HFF-Myc (cell line): Measurements from ENCODE around the gene UNC13D.
A peak's percentile ranks its signal among the peaks of the same experiment; 100 is the strongest.
"Not testable (repeated sequence)": the region's sequence is repeated elsewhere in the genome, so short reads cannot be mapped to it uniquely, and the experiment has no call there.

ENCODE experiments used
- DNase-seq: peaks from one replicate; pipeline ENCODE4 v3.0.0-alpha.2; 2011; ENCODE audit warnings: low read depth; ENCODE audit errors: extremely low read depth
- H3K4me3 ChIP-seq: replicated peaks from 2 replicates; pipeline ENCODE4 v1.5.1; 2011; ENCODE audit warnings: low read depth, mild to moderate bottlenecking, control low read depth, low read length
- TF ChIP-seq, protein P1 (sequence below): IDR thresholded peaks from 2 replicates; pipeline ENCODE4 v1.5.1; 2012; ENCODE audit warnings: mild to moderate bottlenecking, low read depth, low read length, control low read depth; ENCODE audit errors: missing control alignments

Gene UNC13D

DNA sequence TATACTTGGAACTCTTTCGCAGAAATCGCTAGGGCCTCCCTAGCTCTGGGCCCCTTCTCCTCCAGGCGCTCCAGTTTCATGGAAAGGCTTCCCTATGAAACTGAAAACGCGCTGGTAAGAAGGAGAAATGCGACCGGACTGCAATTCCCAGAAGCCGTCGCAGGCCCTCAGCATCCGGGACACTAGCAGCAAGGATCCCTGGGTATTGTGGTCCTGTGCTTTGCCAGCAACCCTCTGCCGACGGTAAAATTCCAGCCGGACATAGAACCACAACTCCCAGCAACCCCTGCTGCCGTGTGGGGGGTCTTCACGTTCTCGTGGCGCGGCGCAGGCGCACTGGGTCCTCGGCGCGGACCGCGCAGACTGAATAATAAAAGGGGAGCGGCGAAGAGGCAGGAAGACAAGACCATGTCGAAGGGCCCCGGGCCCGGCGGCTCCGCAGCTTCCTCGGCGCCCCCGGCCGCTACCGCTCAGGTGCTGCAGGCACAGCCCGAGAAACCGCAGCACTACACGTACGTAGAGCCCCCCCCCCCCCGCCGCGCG is 59.7 kb downstream of the UNC13D start, which contains the start of gene UNK:
TSS of gene UNK (plus strand) at position 334 of the 543 bp plus-strand sequence. CDS start at position 409, 75 bp downstream.
- H3K4me3 ChIP-seq: peak within 1 kb of the TSS; percentile 64
- DNase-seq: peak; percentile 99
- TF ChIP-seq, protein P1, sequence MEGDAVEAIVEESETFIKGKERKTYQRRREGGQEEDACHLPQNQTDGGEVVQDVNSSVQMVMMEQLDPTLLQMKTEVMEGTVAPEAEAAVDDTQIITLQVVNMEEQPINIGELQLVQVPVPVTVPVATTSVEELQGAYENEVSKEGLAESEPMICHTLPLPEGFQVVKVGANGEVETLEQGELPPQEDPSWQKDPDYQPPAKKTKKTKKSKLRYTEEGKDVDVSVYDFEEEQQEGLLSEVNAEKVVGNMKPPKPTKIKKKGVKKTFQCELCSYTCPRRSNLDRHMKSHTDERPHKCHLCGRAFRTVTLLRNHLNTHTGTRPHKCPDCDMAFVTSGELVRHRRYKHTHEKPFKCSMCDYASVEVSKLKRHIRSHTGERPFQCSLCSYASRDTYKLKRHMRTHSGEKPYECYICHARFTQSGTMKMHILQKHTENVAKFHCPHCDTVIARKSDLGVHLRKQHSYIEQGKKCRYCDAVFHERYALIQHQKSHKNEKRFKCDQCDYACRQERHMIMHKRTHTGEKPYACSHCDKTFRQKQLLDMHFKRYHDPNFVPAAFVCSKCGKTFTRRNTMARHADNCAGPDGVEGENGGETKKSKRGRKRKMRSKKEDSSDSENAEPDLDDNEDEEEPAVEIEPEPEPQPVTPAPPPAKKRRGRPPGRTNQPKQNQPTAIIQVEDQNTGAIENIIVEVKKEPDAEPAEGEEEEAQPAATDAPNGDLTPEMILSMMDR: no peak

DNA sequence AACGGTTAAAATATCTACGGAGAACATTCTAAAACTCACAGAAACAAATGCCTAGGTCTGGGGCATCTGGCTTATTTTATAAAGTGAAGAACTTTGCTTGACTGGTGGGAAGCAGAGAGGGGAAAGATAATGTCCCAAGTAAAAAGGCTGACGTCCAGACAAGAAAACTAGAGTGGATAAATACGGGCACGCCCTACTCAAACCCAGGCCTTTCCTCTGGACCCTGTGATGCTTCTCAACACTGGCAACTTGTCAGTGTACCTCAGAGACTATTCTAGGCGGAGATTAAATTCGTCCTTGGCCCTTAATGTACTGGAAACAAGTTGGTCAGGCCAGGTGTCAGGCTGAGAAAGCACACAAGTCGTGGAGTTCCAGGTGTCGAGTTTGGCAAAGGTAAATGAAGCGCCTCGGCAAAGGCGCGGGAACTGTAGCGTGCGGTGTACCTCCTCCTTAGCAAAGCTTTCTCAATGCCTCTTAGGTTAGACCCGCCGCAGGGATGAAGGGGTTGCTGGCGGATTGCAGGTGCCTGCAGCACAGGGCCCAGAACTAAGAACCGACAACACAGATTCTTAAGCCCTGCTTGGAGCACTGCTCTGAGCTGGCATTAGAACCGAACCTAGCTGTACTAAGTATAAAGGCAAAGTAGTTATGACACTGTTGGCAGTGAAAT is 60.3 kb downstream of the UNC13D start:
- peak overlapping the region; percentile 64 for H3K4me3 ChIP-seq
- no peak for DNase-seq
- TF ChIP-seq, protein P1: no peak

DNA sequence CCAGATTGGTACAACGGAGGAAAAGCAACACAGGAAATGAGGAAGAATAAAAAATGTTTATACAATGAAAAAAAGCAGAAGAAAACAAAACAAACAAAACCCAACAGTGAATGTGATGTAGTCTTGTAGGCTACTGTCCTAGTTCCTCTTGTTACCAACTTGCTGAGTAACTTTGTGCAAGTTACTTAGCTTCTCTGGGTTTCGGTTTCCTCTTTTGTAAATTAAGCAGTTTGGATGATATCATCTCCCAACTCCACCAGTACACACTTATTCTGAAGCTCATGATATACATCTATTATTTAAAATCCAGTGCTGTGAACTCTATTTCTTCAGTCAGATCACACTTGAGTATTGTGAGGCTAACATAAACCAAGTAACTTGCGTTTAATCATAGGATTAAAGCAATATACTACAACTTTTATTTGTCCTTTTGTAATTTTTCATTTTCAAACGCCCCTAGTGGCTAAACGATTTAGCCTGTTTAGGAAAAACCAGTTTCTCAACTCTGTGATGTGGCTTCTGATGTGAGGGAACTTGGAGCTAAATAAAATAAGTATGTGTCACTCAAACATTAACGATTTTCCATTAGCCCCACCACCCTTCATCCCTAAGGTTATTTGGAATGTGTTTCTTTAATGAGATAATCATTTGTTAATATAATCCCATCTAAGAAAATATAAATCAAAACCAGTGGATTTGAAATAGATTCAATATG is 61.0 kb downstream of the UNC13D start:
- TF ChIP-seq, protein P1: peak; percentile 63
- no peak for DNase-seq
- H3K4me3 ChIP-seq: no peak overlapping the region; the same call in 1 of the 2 replicates

DNA sequence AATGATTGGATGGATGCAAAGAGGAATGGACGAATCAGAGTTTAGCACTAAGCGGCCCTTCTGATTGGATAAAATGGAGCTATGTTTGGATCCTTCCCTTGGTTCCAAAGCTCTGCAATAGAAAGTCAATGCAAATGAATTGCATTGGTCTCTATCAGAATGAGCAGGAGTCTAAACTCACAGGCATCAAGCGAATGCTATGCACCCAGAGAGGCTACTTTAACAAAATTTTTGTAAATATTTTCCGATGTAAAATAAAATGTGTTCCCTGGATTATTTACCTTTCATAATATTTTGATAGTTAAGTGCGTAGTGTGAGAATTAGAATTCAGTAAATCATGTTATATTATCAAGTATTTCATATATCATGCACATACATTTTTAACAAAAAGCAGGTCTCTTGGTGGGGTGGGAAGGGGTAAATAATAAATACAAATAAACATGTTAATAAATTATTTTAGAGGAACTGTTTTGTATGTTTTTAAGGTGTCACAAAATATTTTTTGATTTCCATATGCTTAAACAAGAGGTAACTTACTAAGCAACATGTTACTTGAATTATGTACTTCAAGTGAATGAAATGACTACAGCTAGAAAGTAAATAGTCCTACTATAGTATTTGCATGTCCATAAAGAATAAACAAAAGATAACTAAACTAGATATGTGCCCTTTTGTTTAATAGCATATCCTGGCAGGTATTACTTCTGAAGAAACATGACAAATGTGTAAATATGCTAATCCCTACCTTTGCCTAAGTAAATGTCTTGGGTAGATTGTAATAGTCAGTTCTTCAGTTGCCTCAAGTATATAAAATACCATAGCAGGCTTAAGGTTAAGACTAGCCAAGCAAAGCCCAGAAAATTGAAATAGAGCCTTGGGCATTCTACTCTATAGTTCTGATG is 64.0 kb downstream of the UNC13D start:
- TF ChIP-seq, protein P1: no peak
- H3K4me3 ChIP-seq: peak overlapping the region; percentile 91; the same call in 1 of the 2 replicates
- DNase-seq: no peak

DNA sequence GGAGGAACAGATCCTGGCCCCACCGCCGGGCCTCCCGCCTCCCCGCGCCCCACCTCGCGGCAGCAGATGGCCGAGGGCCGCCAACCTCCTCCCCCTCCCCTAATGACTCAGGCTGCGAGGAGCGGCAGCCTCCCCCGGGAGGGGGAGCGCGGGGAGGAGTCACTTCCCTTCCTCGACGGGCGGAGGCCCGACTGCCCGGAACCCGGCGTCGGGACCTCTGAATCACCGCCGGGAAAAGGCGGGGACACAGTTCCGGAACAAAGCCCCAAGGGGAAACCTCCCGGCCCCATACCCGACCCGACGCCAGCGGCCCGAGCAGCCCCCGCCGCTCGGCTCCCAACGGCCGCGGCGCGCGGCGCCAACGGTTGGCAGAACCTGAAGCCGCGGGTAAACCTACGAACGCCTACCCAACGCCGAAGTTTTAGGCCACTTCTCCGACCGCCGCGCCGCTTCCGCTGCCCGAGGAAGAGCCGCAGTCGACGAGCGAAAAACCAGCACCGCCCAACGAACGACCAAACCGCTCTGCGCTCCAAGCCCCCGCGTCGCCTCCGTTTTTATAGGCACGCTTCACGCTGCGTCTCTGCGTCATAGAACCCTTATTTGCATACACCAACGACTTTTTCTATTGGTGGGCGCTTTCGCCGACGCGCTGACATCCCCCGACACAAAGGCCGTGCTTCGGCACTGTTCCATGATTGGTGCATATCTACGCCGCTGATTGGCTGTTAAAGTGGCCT is 64.8 kb downstream of the UNC13D start:
- peak; percentile 100 for DNase-seq
- H3K4me3 ChIP-seq: peak overlapping the region; percentile 91
- TF ChIP-seq, protein P1: no peak

DNA sequence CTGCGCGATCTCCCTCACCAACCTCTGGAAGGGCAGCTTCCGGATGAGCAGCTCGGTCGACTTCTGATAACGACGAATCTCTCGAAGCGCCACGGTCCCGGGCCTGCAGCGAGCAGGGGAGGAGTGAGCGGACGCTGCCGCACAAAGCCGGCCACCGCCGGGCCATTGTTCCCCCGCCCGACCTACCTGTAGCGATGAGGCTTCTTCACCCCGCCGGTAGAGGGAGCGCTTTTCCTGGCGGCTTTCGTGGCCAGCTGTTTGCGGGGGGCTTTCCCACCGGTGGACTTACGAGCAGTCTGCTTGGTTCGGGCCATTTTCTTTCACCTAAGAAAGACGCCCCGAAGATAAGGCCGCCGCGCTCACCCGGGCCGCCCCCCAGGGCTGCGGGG is 65.3 kb downstream of the UNC13D start:
- TF ChIP-seq, protein P1: peak; percentile 61
- DNase-seq: no peak
- H3K4me3 ChIP-seq: peak overlapping the region; percentile 91

DNA sequence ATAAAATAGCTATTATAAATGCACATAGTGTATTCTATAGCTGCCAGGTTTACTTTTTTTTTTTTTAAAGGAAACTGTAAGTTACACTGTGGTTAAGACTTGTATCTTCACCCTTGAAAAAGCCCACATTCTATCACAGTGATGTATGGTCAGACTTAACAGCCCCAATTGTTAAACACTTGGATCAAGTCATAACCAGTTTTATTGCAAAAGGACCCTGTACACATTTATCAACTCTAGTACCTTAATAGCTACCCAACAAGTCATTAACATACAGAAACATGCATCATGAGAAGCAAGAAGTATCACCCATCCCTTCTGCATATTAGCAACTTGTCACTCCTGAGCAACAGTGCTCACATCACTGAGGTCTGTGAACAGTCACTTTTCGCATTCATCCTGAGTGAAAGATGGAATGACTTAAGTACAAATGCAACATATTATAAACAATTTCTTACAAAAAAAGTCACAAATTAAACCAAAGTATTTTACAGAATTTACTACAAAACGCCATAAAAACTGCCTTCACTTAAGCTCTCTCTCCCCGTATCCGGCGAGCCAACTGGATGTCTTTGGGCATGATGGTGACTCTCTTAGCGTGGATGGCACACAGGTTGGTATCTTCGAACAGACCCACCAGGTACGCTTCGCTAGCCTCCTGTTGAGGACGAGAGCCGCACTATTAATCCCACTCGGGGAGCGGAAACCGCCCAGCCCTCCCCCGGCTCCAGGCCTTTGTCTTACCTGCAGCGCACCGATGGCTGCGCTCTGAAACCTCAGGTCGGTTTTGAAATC is 65.9 kb downstream of the UNC13D start:
- not testable (repeated sequence) for DNase-seq
- H3K4me3 ChIP-seq: peak overlapping the region; percentile 91
